Omental fat pad (tissue), 4 donors: ENCODE data around the gene PDZK1IP1. TPM values are rescaled to one million over a fixed set of nuclear protein-coding genes. Genes with fewer than 3 reads are reported as not detected.
A peak's percentile ranks its signal among the peaks of the same experiment; 100 is the strongest.
"Not testable (repeated sequence)": the region's sequence is repeated elsewhere in the genome, so short reads cannot be mapped to it uniquely, and the experiment has no call there.

Experiments used
- ATAC-seq: fragments of 150-250 bp; one replicate; pipeline ENCODE4 v1.9.1; 2016; ENCODE audit warnings: mild to moderate bottlenecking, moderate library complexity; ENCODE audit not compliant: low FRiP score
- DNase-seq: peaks from one replicate; pipeline ENCODE4 v3.0.0-alpha.2; 2019; ENCODE audit warnings: low spot score
- CTCF ChIP-seq, 3 donors: fragments of 450-650 bp; IDR thresholded peaks; one replicate each; pipeline ENCODE4 v1.5.1; 2016 to 2017; ENCODE audit warnings: antibody characterized with exemption in 3 of 3, mild to moderate bottlenecking in 3 of 3, moderate library complexity in 2 of 3
- total RNA-seq, 4 donors: library from RNA; depleted of rRNA; stranded (reverse); fragments of >200 nt; gene quantifications; one replicate each; pipeline ENCODE4 v1.1.0, GENCODE V29; 2016

Gene PDZK1IP1
- total RNA-seq, 4 donors from 2014 or later: 2.8 to 131 (median 25.3) TPM

GRCh38 chr1:47209091-47209490 lies 19.3 kb upstream of the PDZK1IP1 start:
- no peak for TF ChIP-seq CTCF (IDR thresholded peaks at IDR 0.05)
- DNase-seq: no peak
- ATAC-seq: no peak

GRCh38 chr1:47208374-47208850 lies 18.6 kb upstream of the PDZK1IP1 start:
- no peak for TF ChIP-seq CTCF (IDR thresholded peaks at IDR 0.05)
- ATAC-seq (no peak), DNase-seq (no peak)

- DNase-seq (no peak), ATAC-seq (no peak)
- TF ChIP-seq CTCF (IDR thresholded peaks at IDR 0.05): no peak
Observed at GRCh38 chr1:47207803-47208373, 18.1 kb upstream of the PDZK1IP1 start.

- no peak for DNase-seq
- TF ChIP-seq CTCF (IDR thresholded peaks at IDR 0.05): no peak
- ATAC-seq: no peak
Observed at GRCh38 chr1:47205918-47206317, 16.1 kb upstream of the PDZK1IP1 start.

GRCh38 chr1:47203504-47203903 lies 13.7 kb upstream of the PDZK1IP1 start:
- DNase-seq: not testable (repeated sequence)

GRCh38 chr1:47201179-47201578 lies 11.3 kb upstream of the PDZK1IP1 start:
- no peak for TF ChIP-seq CTCF (IDR thresholded peaks at IDR 0.05)
- DNase-seq (peak; percentile 6), ATAC-seq (no peak)

More at GRCh38 chr1:47203504-47203903, 13.7 kb upstream of the PDZK1IP1 start:
- ATAC-seq: not testable (repeated sequence)

GRCh38 chr1:47198214-47198613 lies 8.4 kb upstream of the PDZK1IP1 start:
- TF ChIP-seq CTCF (IDR thresholded peaks at IDR 0.05): no peak
- no peak for DNase-seq

More at GRCh38 chr1:47198214-47198613, 8.4 kb upstream of the PDZK1IP1 start:
- ATAC-seq: no peak
